ENCODE results near the gene ARHGAP18.

GRCh38 chr6:129565811-129566210, 144.2 kb downstream of the ARHGAP18 start:
- TF ChIP-seq EP300 (IDR thresholded peaks at IDR 0.05; ENCODE audit: borderline replicate concordance): no peak
- TF ChIP-seq MAX (IDR thresholded peaks at IDR 0.05): no peak
